CD14-positive monocyte (primary cell): ENCODE results near the gene MYOD1. TPM values are rescaled to one million over a fixed set of nuclear protein-coding genes. Genes with fewer than 3 reads are reported as not detected.
A peak's percentile ranks its signal among the peaks of the same experiment; 100 is the strongest.

Experiments
- DNase-seq, 3 donors: peaks; one replicate each; pipeline ENCODE4 v3.0.0-alpha.2; 2011 to 2022
- H2AFZ ChIP-seq: 2 replicates; pipeline ENCODE4 v1.6.0; 2012; ENCODE audit warnings: mild to moderate bottlenecking, low read depth, low read length, inconsistent platforms; ENCODE audit not compliant: insufficient read depth, poor library complexity, severe bottlenecking
- H3K27ac ChIP-seq, 2 donors: 1 replicate in 1 of 2; 2 replicates in 1 of 2; pipeline ENCODE4 v1.5.1; 2012 to 2013; ENCODE audit warnings: low read length in 2 of 2, control low read depth in 1 of 2, inconsistent platforms in 1 of 2, low read depth in 1 of 2, mild to moderate bottlenecking in 1 of 2
- H3K27me3 ChIP-seq, 2 donors: one replicate each; pipeline versions ENCODE4 v1.6.0 to v1.6.1; 2011 to 2013; ENCODE audit warnings: low read length in 2 of 2; ENCODE audit not compliant: control insufficient read depth in 2 of 2, insufficient read depth in 2 of 2
- H3K36me3 ChIP-seq, 2 donors: replicated peaks in 1 of 2; 1 replicate in 1 of 2; 2 replicates in 1 of 2; pipeline versions ENCODE4 v1.5.1 to v1.6.1; 2012 to 2013; ENCODE audit warnings: low read length in 2 of 2, control low read depth in 1 of 2, inconsistent platforms in 1 of 2, mild to moderate bottlenecking in 1 of 2; ENCODE audit not compliant: insufficient read depth in 2 of 2, control insufficient read depth in 1 of 2
- H3K4me1 ChIP-seq, 2 donors: 1 replicate in 1 of 2; 2 replicates in 1 of 2; pipeline versions ENCODE4 v1.5.1 to v1.6.1; 2012 to 2013; ENCODE audit warnings: low read length in 2 of 2, control low read depth in 1 of 2, inconsistent platforms in 1 of 2, mild to moderate bottlenecking in 1 of 2, moderate library complexity in 1 of 2; ENCODE audit not compliant: insufficient read depth in 2 of 2, control insufficient read depth in 1 of 2
- H3K4me2 ChIP-seq: replicated peaks from 2 replicates; pipeline ENCODE3; 2012; ENCODE audit warnings: low read length, moderate library complexity, mild to moderate bottlenecking; ENCODE audit not compliant: poor library complexity, severe bottlenecking; ENCODE audit errors: extremely low read depth
- H3K4me3 ChIP-seq, 3 experiments: fragments of 200-600 bp in 1 of 3; sonication (generic) in 1 of 3; replicated peaks in 1 of 3; 1 replicate in 2 of 3; 2 replicates in 1 of 3; pipeline ENCODE4 v1.5.1; 2011 to 2013; ENCODE audit warnings: low read length in 3 of 3, mild to moderate bottlenecking in 3 of 3, control low read depth in 2 of 3, low read depth in 2 of 3, inconsistent platforms in 1 of 3, moderate library complexity in 1 of 3
- H3K79me2 ChIP-seq: 2 replicates; pipeline ENCODE4 v1.6.0; 2012; ENCODE audit warnings: mild to moderate bottlenecking, control low read depth, inconsistent platforms, low read length, moderate library complexity; ENCODE audit not compliant: insufficient read depth
- H3K9ac ChIP-seq: 2 replicates; pipeline ENCODE4 v1.6.0; 2017; ENCODE audit warnings: low read length, mild to moderate bottlenecking; ENCODE audit not compliant: insufficient read depth, poor library complexity, severe bottlenecking
- H3K9me3 ChIP-seq, 2 donors: replicated peaks in 1 of 2; 1 replicate in 1 of 2; 2 replicates in 1 of 2; pipeline versions ENCODE4 v1.5.1 to v1.6.1; 2012 to 2013; ENCODE audit warnings: low read length in 2 of 2, control low read depth in 1 of 2; ENCODE audit not compliant: control insufficient read depth in 1 of 2, insufficient read depth in 1 of 2
- H4K20me1 ChIP-seq: 2 replicates; pipeline ENCODE4 v1.6.0; 2012; ENCODE audit warnings: mild to moderate bottlenecking, low read length, control low read depth, moderate library complexity; ENCODE audit not compliant: insufficient read depth
- H3K27ac Mint-ChIP-seq, 7 donors: one replicate each; pipeline ENCODE4 v1.8.0; 2020; ENCODE audit warnings: mild to moderate bottlenecking in 7 of 7, mixed read lengths in 7 of 7, moderate library complexity in 6 of 7, inconsistent platforms in 2 of 7
- H3K27me3 Mint-ChIP-seq, 3 donors: one replicate each; pipeline ENCODE4 v1.8.0; 2021 to 2022; ENCODE audit warnings: low read depth in 3 of 3, mild to moderate bottlenecking in 3 of 3, mixed read lengths in 3 of 3, moderate library complexity in 3 of 3, inconsistent platforms in 1 of 3
- H3K36me3 Mint-ChIP-seq, 2 donors: one replicate each; pipeline ENCODE4 v1.8.0; 2020; ENCODE audit warnings: mixed read lengths in 2 of 2, inconsistent platforms in 1 of 2, mild to moderate bottlenecking in 1 of 2
- H3K4me1 Mint-ChIP-seq: one replicate; pipeline ENCODE4 v1.8.0; 2020; ENCODE audit warnings: mild to moderate bottlenecking, mixed read lengths
- H3K4me3 Mint-ChIP-seq, 2 donors: one replicate each; pipeline ENCODE4 v1.8.0; 2020; ENCODE audit warnings: mild to moderate bottlenecking in 2 of 2, mixed read lengths in 2 of 2, moderate library complexity in 1 of 2
- H3K9me3 Mint-ChIP-seq, 7 donors: one replicate each; pipeline ENCODE4 v1.8.0; 2020 to 2022; ENCODE audit warnings: mixed read lengths in 7 of 7, mild to moderate bottlenecking in 6 of 7, moderate library complexity in 6 of 7, inconsistent platforms in 2 of 7
- CTCF ChIP-seq: fragments of 200-600 bp; IDR thresholded peaks from one replicate; pipeline ENCODE4 v1.8.0; 2022; ENCODE audit warnings: antibody characterized with exemption, mild to moderate bottlenecking
- whole genome bisulfite sequencing: methylation state at CpG from one replicate; pipeline ENCODE4 v1.1.5; 2013; ENCODE audit warnings: missing lambda C conversion rate; ENCODE audit not compliant: insufficient coverage; 5-methylcytosine and 5-hydroxymethylcytosine counted together
- intact Hi-C, 2 donors: fragments of 100-400 bp; cut with micrococcal nuclease; formaldehyde crosslinking; loops; one replicate each; pipeline versions ENCODE4 v1.15.0 to v1.15.1; 2023
- polyA plus RNA-seq, 3 donors: library from polyadenylated mRNA; depleted of rRNA in 1 of 3; unstranded in 2 of 3; stranded (reverse) in 1 of 3; fragments of 300-500 nt in 2 of 3; fragments of >200 nt in 1 of 3; fragmentation: Illumina TruSeq in 2 of 3; gene quantifications; 1 replicate in 2 of 3; 2 replicates in 1 of 3; pipeline ENCODE4 v1.2.3, GENCODE V29; 2012 to 2021

MYOD1 gene
- polyA plus RNA-seq, 3 donors = not detected

GRCh38 chr11:17721242-17721999 is 2.0 kb downstream of the MYOD1 start:
- Histone ChIP-seq H3K27me3 (peaks cover 54 to 77% of the 10 kb centered on the region in 2 donors), H3K36me3 (no peaks in the 10 kb centered on the region), H3K9me3 (peaks cover 0 to 15% of the 10 kb centered on the region in 2 donors), H2AFZ (no peak overlapping the region), H3K4me3 (no peak overlapping the region), H3K9ac (no peak overlapping the region), H4K20me1 (no peaks in the 10 kb centered on the region), H3K4me2 (no peak overlapping the region), H3K4me1 (no peaks in the 10 kb centered on the region), H3K27ac (no peak overlapping the region), H3K79me2 (no peaks in the 10 kb centered on the region)
- Mint-ChIP-seq H3K9me3 (peaks cover 0 to 7% (median 2%) of the 10 kb centered on the region in 7 donors), H3K36me3 (no peaks in the 10 kb centered on the region), H3K4me3 (peak overlapping the region in 1 of 2 donors; percentile 59), H3K27ac (no peak overlapping the region), H3K27me3 (peaks cover 42 to 53% (median 51%) of the 10 kb centered on the region in 3 donors), H3K4me1 (no peaks in the 10 kb centered on the region)
- 8% methylated on average over 37 of the region's 56 CpGs for WGBS
- TF ChIP-seq CTCF = no peak
- intact Hi-C loops = no loop called here
- no peak for DNase-seq

- no peaks in the 10 kb centered on the region for H3K79me2 ChIP-seq
- H3K9me3 Mint-ChIP-seq = peaks cover 0 to 8% (median 2%) of the 10 kb centered on the region in 7 donors
- no peak for TF ChIP-seq CTCF
- H3K9ac ChIP-seq = no peak overlapping the region
- DNase-seq = no peak
- no peaks in the 10 kb centered on the region for H3K36me3 ChIP-seq
- no peaks in the 10 kb centered on the region for H4K20me1 ChIP-seq
- no peak overlapping the region for H3K4me3 ChIP-seq
- peak overlapping the region in 1 of 2 donors; percentile 59 for H3K4me3 Mint-ChIP-seq
- H3K27ac ChIP-seq = no peak overlapping the region
- H3K4me1 ChIP-seq = no peaks in the 10 kb centered on the region
- peaks cover 0 to 15% of the 10 kb centered on the region in 2 donors for H3K9me3 ChIP-seq
- H3K27ac Mint-ChIP-seq = no peak overlapping the region
- H3K4me1 Mint-ChIP-seq = no peaks in the 10 kb centered on the region
- intact Hi-C loops = no loop called here
- H3K4me2 ChIP-seq = no peak overlapping the region
- H3K36me3 Mint-ChIP-seq = no peaks in the 10 kb centered on the region
- peaks cover 48 to 77% of the 10 kb centered on the region in 2 donors for H3K27me3 ChIP-seq
- WGBS = 3% methylated on average over 11 of the region's 25 CpGs
- H3K27me3 Mint-ChIP-seq = peaks cover 42 to 54% (median 51%) of the 10 kb centered on the region in 3 donors
- H2AFZ ChIP-seq = no peak overlapping the region
These were observed 2.8 kb downstream of the MYOD1 start for GRCh38 chr11:17722000-17722643.
